ENCODE results near the gene NSG1. TPM values are rescaled to one million over a fixed set of nuclear protein-coding genes. Genes with fewer than 3 reads are reported as not detected.

Gene NSG1
- total RNA-seq, 2 donors from 2014 or later, result 0.27 to 0.56 TPM

GRCh38 chr4:4407299-4408131 is 20.6 kb downstream of the NSG1 start:
- no peaks in the 10 kb centered on the region for H3K36me3 ChIP-seq
- DNase-seq (ENCODE audit: low spot score), result no peak
- no peaks in the 10 kb centered on the region for H3K27me3 ChIP-seq (replicated peaks; ENCODE audit: insufficient read depth)
- no peak for TF ChIP-seq CTCF (IDR thresholded peaks at IDR 0.05)
- H3K4me1 ChIP-seq (ENCODE audit: control insufficient read depth in 1 of 2, low read depth in 2 of 2), result no peaks in the 10 kb centered on the region
- H3K27ac ChIP-seq, result no peak overlapping the region
- H3K4me3 ChIP-seq, result no peak overlapping the region
- no peak for ATAC-seq (ENCODE audit: insufficient number of reproducible peaks, low FRiP score, low read depth)
- H3K9me3 ChIP-seq, result no peaks in the 10 kb centered on the region

- Histone ChIP-seq H3K4me1 (ENCODE audit: control insufficient read depth in 1 of 2, low read depth in 2 of 2) (no peaks in the 10 kb centered on the region), H3K27me3 (replicated peaks; ENCODE audit: insufficient read depth) (no peaks in the 10 kb centered on the region), H3K9me3 (no peaks in the 10 kb centered on the region), H3K4me3 (no peak overlapping the region), H3K27ac (no peak overlapping the region), H3K36me3 (no peaks in the 10 kb centered on the region)
- TF ChIP-seq CTCF (IDR thresholded peaks at IDR 0.05), result no peak
- ATAC-seq (ENCODE audit: insufficient number of reproducible peaks, low FRiP score, low read depth) (no peak), DNase-seq (ENCODE audit: low spot score) (no peak)
Observed at GRCh38 chr4:4408132-4408523, 21.2 kb downstream of the NSG1 start.

- no peaks in the 10 kb centered on the region for H3K9me3 ChIP-seq
- no peak overlapping the region for H3K4me3 ChIP-seq
- ATAC-seq (ENCODE audit: insufficient number of reproducible peaks, low FRiP score, low read depth) (no peak), DNase-seq (ENCODE audit: low spot score) (no peak)
- no peaks in the 10 kb centered on the region for H3K27me3 ChIP-seq (replicated peaks; ENCODE audit: insufficient read depth)
- no peak overlapping the region for H3K27ac ChIP-seq
- no peaks in the 10 kb centered on the region for H3K4me1 ChIP-seq (ENCODE audit: control insufficient read depth in 1 of 2, low read depth in 2 of 2)
- no peak for TF ChIP-seq CTCF (IDR thresholded peaks at IDR 0.05)
- H3K36me3 ChIP-seq, result no peaks in the 10 kb centered on the region
Observed at GRCh38 chr4:4408576-4409335, 21.9 kb downstream of the NSG1 start.

GRCh38 chr4:4409416-4410115 is 22.7 kb downstream of the NSG1 start:
- no peaks in the 10 kb centered on the region for H3K9me3 ChIP-seq
- DNase-seq (ENCODE audit: low spot score) (no peak), ATAC-seq (ENCODE audit: insufficient number of reproducible peaks, low FRiP score, low read depth) (no peak)
- TF ChIP-seq CTCF (IDR thresholded peaks at IDR 0.05), result no peak
- no peaks in the 10 kb centered on the region for H3K27me3 ChIP-seq (replicated peaks; ENCODE audit: insufficient read depth)
- no peaks in the 10 kb centered on the region for H3K36me3 ChIP-seq
- H3K4me3 ChIP-seq, result no peak overlapping the region
- H3K4me1 ChIP-seq (ENCODE audit: control insufficient read depth in 1 of 2, low read depth in 2 of 2), result no peaks in the 10 kb centered on the region
- no peak overlapping the region for H3K27ac ChIP-seq

GRCh38 chr4:4410271-4410670 is 23.4 kb downstream of the NSG1 start:
- no peak for TF ChIP-seq CTCF (IDR thresholded peaks at IDR 0.05)
- H3K36me3 ChIP-seq, result peaks cover 1% of the 10 kb centered on the region
- DNase-seq (ENCODE audit: low spot score), result no peak
- no peaks in the 10 kb centered on the region for H3K9me3 ChIP-seq
- H3K27ac ChIP-seq, result no peak overlapping the region
- H3K4me1 ChIP-seq (ENCODE audit: control insufficient read depth in 1 of 2, low read depth in 2 of 2), result no peaks in the 10 kb centered on the region
- ATAC-seq (ENCODE audit: insufficient number of reproducible peaks, low FRiP score, low read depth), result no peak
- no peak overlapping the region for H3K4me3 ChIP-seq
- H3K27me3 ChIP-seq (replicated peaks; ENCODE audit: insufficient read depth), result no peaks in the 10 kb centered on the region
